GM19372 (cell line): Measurements from ENCODE around the gene NCK1.
A peak's percentile ranks its signal among the peaks of the same experiment; 100 is the strongest.

Experiments used
- ATAC-seq: cut with Tn5 transposase; IDR thresholded peaks from one replicate; pipeline ENCODE4 v1.9.1; 2021; ENCODE audit warnings: mild to moderate bottlenecking, low read depth, moderate library complexity; ENCODE audit not compliant: unreplicated experiment

The NCK1 gene

GRCh38 chr3:136905549-136905948 lies 43.5 kb downstream of the NCK1 start:
- ATAC-seq = no peak

DNA sequence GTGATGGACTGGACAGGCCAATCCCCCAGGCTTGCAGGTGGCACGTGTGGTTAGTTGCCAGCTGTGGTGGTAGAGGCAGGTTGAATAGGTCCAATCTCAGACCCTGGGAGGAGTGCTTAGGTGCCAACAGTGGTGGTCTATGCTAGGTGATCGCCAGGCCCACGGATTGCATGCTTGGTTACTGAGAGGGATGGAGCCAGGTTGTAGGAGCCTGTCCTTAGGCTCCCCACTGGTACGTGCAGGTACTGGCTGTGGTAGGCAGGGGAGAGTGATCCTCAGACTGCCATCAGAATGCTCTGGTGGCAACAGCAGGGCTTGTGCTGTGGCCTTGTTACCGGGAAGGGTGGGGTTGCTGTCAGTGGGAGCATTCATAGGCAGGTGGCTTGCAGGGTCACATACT lies 44.7 kb downstream of the NCK1 start:
- no peak for ATAC-seq

DNA sequence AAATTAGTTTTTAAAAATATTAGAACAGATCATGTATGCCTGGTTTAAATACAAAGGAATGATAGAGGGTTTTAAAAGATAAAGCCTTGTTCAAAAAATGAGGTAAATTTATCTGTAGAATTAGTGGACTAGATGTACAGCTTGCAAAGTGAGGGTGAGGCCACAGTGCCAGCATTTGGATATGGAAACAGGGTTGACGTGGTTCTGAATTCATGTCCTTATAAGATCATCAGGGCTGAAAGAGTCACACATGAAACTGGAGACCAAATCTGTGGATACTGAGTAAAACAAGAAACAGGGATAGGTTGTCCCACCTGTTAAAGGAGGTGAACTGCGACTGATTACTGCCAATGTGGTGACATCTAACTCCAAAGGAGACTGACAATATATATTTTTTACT lies 46.3 kb downstream of the NCK1 start:
- no peak for ATAC-seq

DNA sequence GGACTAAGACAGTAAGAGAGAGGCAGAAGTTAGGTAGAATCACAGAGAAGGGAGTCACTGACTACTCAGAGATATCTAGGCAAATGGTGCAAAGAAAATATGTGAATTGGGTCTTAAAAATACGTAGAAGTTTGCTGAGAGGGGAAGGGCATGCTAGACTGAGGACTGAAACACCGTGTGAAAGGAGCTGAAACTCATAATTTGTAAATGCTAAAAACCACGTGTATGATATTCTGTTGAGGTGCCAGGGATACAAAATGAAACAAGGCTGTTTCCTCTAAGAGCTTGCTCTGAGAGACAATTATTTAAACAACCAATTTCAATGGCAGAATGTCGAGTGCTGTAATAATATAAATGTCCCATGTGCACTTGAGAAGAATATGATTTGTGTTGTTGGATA lies 47.2 kb downstream of the NCK1 start:
- no peak for ATAC-seq

GRCh38 chr3:136910697-136911096 lies 48.7 kb downstream of the NCK1 start:
- no peak for ATAC-seq

DNA sequence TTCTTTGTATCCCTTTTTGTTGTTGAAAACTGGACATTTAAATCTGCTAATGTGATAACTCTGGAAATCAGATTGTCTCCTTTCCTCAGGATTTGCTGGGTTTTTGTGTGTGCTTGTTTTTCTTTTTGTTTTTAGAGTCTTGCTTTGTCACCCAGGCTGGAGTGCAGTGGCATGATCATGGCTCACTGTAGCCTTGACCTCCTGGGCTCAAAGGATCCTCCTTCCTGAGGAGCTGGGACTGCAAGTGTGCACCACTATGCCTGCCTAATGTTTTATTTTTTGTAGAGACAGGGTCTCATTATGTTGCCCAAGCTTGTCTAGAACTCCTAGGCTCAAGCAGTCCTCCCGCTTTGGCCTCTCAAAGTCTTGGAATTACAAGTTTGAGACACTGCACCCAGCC lies 51.2 kb downstream of the NCK1 start:
- no peak for ATAC-seq

DNA sequence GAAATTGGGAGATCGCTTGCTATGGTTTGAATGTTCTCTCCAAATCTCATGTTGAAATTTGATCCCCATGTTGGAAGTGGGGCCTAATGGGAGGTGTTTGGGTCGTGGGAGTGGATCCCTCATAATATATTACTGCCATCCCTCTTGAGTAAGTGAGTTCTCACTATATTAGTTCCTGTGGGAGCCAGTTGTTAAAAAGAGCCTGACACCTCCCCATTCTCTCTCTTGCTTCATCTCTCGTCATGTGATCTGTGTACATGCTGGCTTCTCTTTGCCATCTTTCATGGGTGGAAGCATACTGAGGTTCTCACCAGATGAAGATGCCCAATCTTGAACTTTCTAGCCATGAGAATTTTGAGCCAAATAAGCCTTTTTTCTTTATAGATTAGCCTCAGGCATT lies 52.7 kb downstream of the NCK1 start:
- no peak for ATAC-seq

- no peak for ATAC-seq
Measured at GRCh38 chr3:136916223-136916622, 54.2 kb downstream of the NCK1 start.

GRCh38 chr3:136919799-136920580 lies 58.0 kb downstream of the NCK1 start:
- no peak for ATAC-seq

GRCh38 chr3:136920904-136921611 lies 59.0 kb downstream of the NCK1 start:
- ATAC-seq = no peak

- ATAC-seq = no peak
Measured at GRCh38 chr3:136925425-136926190, 63.6 kb downstream of the NCK1 start.

DNA sequence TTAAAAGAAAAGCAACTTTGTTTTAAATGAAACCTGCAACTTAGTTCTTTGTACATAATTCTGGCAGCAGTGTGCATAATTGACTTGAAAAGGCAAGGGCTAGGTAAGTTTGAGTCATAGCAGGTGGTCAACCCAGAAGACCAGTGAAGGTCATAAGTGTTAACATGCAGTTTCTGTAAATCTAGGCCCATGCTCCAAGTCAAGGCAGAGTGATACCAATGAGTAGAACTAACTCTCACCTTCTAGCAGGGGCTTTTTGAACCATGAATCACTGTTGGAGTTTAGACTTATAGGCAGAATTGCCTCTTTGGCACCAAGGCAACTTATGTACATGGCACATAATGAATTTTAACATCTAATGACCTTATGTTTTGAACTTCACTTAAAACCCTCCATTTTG lies 66.2 kb downstream of the NCK1 start:
- ATAC-seq = no peak

GRCh38 chr3:136929977-136930670 lies 68.1 kb downstream of the NCK1 start:
- ATAC-seq = no peak

DNA sequence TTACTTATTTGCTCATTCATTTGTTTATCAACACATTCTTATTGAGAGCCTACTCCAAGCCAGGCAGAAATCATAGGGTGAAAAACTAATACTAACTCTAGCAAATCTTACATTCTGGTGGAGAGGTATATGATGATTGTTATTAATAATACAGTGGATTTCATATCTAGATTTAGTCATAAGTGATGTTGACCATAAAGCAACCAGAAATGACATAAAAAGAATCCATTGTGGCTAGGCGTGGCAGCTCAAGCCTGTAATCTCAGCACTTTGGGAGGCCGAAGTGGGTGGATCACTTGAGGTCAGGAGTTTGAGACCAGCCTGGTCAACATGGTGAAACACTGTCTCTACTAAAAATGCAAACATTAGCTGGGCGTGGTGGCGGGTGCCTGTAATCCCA lies 69.6 kb downstream of the NCK1 start:
- no peak for ATAC-seq

DNA sequence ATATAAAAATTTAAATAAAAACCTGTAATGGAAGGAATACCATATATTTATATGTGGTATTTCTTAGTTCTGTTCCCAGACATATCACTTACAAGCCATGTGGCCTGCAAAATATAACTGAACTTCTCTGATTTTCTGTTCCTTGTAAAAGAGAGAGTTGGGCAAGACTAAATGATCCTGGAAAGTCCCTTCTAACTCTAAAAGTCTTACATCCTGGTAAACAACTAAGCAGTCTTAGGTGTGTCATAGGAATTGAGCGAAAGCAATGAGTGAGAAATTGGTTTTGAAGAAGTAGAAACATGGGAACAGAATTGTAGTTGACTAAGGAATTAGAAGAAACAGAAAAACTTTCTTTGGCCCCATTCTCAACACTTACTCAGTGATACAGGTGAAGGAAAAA lies 70.5 kb downstream of the NCK1 start:
- ATAC-seq = peak; percentile 53

- peak; percentile 20 for ATAC-seq
Measured at GRCh38 chr3:136932978-136933772, 71.2 kb downstream of the NCK1 start.

DNA sequence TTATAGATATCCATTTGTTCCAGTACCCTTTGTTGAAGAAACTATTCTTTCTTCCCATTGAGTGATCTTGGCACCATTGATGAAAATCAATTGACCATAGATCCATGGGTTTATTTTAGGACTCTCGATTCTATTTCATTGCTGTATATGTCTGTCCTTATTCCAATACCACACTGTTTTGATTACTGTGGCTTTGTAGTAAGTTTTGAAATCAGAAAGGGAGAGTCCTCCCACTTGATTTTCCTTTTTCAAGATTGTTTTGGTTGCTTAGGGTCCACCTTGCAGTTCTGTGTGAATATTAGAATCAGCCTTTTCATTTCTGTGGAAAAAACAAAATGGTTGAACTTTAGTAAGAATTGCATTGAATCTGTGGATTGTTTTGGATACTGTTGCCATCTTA lies 75.2 kb downstream of the NCK1 start:
- no peak for ATAC-seq

- ATAC-seq = no peak
Measured at GRCh38 chr3:136937851-136938250, 75.8 kb downstream of the NCK1 start.

- ATAC-seq = no peak
Measured at GRCh38 chr3:136938334-136938733, 76.3 kb downstream of the NCK1 start.

DNA sequence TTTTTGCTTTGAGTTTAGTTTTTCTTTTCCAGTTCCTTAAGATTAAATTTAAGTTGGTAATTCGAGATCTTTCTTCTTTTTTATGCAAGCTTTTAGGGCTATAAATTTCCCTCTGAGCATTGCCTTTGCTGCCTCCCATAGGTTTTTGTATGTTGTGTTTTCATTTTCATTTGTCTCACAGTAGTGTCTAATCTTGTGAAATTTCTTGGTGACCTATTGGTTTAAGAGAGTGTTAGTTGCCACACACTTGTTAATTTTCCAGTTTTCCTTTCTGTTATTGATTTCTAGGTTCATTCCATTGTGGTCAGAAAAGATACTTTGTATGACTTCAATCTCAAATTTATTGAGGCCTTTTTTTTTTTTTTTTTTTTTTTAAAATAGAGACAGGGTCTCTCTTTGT lies 77.5 kb downstream of the NCK1 start:
- no peak for ATAC-seq
